Stimulated activated CD8-positive, alpha-beta memory T cell treated with anti-CD3 and anti-CD28 coated beads, Interleukin-12 subunit alpha, Interleukin-12 subunit beta, amount 100 ng/mL, for 24 hours (primary cell): Measurements from ENCODE around the gene AKT1.
A peak's percentile ranks its signal among the peaks of the same experiment; 100 is the strongest.
"Not testable (repeated sequence)": the region's sequence is repeated elsewhere in the genome, so short reads cannot be mapped to it uniquely, and the experiment has no call there.

ENCODE experiments used
- DNase-seq: peaks from one replicate; pipeline ENCODE4 v3.0.0-alpha.2; 2020; ENCODE audit errors: extremely low read depth

AKT1 gene

GRCh38 chr14:104794993-104795780, at the start of gene AKT1:
Gene AKT1, minus strand, starts transcription at chr14:104795748. Its CDS starts 3,105 bp downstream, at chr14:104792643.
- no peak for DNase-seq

GRCh38 chr14:104845033-104845666, 49.6 kb upstream of the AKT1 start:
- DNase-seq: no peak

- DNase-seq: no peak
Observed at GRCh38 chr14:104844306-104845032, 48.9 kb upstream of the AKT1 start.

- DNase-seq: no peak
Observed at GRCh38 chr14:104843442-104844305, 48.1 kb upstream of the AKT1 start.

GRCh38 chr14:104843006-104843405, 47.5 kb upstream of the AKT1 start:
- no peak for DNase-seq

- DNase-seq: no peak
Observed at GRCh38 chr14:104841730-104842129, 46.2 kb upstream of the AKT1 start.

DNA sequence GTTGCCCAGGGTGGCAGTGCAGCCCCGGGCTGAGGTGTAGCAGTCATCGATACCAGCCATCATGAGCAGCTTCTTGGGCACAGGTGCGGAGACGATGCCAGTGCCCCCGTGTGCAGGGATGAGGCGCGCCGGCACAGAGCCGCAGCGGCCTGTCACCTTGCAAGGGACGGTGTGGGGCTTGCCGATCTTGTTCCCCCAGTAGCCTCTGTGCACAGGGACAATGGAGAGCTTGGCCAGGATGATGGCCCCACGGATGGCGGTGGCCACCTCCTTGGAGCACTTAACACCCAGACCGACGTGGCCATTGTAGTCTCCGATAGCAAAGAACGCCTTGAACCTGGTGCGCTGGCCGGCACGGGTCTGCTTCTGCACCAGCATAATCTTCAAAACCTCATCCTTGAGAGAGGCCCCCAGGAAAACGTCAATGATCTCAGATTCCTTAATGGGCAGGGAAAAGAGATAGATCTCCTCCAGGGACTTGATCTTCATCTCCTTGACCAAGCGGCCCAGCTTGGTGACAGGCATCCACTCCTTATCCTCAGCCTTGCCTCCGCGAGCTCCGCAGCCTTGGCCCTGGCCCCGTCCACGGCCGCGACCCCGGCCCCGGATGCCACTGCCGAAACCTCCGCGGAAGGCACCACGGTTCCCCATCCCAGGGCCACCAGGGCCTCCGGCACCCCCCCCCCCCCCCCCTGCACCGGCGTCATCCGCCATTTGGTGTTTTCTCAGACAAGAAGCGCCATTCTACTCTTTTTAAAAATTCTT, 40.8 kb upstream of the AKT1 start:
- not testable (repeated sequence) for DNase-seq

DNA sequence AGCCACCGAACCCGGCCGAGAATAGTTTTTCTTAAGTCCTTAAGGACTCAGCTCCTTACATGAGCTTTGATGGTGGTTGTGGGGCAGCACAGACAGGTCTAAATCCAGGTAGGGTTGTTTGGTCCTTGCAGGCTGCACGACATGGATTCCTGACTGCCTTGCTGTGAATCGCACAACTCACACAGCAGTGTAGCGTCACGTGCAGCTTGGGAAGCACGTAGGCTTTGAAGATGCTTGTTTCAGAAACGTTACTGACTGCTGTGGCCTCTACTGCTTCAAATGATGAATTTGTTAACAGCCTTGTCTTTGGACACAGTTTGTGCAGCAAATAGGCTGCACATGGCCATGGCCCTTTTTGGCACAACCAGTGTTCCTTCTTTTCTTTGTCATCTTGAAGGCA, 35.2 kb upstream of the AKT1 start:
- no peak for DNase-seq

DNA sequence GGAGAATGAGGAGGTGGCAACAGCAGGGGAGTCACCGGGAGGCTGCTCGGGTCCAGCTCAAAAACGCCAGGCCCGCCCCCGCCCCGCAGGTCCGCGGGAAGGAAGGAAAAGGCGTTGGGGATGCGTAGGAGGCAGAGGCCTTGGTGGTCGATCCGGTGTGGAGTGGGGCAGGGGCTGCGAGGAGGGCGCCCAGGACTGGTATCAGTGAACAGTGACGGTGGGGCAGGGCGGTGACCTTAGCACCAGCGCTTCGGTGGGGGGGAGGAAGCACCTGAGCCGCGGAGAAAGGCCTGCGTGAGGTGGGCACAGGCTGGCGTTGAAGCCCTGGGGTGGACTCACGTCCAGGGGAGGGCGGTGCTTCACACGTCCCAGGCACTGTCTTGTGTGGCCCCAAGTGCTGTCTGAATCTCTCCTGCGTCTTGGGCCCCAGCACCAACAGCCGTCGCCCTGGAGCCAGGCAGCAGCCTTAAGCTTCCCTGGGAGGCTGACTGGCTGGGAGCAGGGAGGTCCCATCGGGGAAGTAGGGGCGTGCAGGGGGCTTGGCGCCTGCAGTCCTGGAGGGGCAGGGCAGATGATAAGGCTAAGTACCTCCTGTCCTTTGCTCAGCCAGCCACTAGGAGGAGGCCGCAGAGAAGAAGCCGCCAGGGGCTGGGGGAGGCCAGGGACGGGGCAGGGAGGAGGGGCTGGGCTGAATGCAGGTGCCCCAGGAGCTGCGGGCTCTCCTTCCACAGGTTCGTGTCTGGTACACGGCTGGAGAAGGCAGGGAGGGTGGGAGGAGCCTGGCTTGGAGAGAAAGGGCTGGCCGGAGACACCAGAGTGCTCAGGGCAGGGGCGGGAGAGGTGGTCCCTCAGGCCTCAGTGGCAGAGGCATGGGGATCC, 31.9 kb upstream of the AKT1 start:
- DNase-seq: no peak

GRCh38 chr14:104826861-104827176, 31.3 kb upstream of the AKT1 start:
- no peak for DNase-seq

DNA sequence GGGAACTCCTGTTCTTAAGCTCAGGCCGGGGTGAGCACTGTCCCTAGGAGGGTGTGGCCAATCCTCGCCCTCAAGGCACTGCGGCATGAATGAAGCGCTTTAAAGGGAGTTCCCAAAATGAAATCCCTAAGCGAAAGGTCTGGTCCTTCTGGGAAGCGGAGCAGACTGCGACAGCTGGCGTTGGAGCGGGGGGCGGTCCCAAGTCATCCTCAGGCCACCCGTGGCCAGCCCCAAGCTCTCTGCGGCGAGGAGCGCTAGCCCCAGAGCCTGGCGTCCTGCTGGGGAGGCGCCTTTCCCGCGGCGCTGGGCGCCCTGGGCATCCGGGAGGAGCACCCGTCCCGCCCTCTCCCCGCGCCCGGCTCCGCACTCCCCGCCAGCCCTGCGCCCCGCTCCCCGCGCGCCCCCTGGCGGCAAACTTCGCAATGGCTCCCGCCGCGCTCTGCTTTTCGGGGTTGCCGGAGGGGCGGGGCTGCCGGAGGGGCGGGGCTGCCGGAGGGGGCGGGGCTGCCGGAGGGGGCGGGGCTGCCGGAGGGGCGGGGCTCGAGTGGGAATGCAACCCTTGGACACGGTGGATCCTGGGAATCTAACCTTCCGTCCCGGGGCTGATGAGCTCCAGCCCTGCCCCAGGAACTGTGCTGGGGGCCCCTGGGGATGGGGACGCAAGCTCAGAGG, 30.8 kb upstream of the AKT1 start:
- peak; percentile 87 for DNase-seq

DNA sequence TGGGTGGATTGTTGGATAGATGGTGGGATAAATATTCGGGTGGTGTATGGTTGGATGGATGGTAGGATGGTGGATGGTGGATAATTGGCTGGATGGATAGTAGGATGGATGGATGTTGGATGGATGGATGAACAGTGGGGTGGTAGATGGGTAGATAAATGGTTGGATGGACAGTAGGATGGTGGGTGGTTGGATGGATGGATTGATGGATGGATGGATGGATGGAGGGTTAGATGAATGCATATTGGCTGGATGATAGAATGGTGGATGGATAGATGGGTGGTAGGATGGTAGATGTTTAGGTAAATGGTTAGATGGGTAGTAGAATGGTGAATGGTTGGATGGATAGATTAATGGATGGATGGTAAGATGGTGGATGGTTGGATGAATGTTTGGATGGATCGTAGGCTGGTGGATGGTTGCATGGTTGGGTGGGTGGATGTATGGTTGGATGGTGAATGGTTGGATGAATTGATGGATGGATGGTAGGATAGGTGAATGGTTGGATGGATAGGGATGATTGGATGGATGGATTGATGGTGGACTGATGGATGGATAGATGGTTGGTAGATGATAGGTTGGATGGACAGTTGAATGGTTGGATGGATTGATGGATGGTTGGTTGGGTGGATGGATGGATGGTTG, 28.9 kb upstream of the AKT1 start:
- no peak for DNase-seq

DNA sequence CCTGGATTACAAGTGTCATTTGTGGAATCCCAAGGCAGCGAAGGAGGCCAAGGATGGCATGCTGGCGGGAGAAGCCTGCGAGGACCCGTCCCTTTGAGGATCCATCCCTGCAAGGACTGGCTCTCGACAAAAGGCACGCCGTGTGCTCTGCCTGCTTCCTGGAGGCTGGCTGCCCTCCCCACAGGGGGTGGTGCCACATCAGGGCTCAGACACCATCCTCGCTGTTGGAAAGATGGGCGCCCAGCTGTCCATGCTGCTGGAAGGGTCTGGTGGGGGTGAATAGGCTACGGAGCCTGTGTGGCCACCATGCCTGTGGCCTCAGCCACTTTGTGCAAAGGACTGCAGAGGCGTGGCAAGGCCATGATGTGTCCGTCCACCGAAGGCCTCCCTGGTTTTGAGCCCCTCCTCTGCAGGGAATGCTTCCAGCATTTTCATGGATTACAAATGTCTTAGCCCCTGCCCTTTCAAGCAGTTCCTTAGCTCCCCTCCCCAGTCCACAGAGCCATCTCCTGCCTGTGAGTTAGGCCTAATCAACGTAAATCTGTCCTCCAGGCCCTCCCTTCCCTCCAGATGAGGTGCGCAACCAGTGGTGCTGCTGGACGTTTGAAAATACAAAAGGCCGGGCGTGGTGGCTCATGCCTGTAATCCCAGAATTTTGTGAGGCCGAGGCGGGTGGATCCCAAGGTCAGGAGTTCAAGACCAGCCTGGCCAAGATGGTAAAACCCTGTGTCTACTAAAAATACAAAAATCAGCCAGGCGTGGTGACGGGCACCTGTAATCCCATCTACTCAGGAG, 27.5 kb upstream of the AKT1 start:
- DNase-seq: no peak

DNA sequence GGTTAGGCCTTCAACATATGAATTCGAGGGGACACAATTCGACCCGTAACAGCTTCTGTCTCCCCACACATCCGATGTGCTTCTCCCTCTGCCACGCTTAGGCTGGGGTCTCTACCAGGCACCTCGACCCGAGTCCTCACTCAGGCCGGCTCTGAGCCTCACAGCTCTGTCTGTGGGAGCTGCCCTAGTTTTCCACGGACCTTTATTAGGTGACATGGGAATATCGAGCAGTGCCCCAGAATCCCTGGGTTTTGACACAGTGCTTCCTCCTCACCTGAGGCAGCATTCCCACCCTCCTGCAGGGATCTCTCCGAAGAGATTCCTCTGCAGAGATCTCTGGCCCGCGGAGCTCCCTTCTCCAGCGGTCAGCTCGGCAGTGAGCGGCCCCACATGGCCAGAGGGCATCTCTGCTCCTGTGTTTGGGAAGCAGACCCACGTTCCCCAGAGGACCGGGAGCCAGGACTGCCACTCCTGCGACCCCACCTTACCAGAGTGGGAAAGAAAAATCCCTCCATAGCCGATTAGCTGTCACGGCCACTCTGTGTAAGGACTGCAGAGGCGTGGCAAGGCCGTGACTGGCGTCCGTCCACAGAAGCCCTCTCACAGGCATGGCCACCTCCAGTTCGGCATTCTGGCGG, 26.5 kb upstream of the AKT1 start:
- no peak for DNase-seq

- DNase-seq: no peak
Observed at GRCh38 chr14:104821229-104821945, 25.8 kb upstream of the AKT1 start.

DNA sequence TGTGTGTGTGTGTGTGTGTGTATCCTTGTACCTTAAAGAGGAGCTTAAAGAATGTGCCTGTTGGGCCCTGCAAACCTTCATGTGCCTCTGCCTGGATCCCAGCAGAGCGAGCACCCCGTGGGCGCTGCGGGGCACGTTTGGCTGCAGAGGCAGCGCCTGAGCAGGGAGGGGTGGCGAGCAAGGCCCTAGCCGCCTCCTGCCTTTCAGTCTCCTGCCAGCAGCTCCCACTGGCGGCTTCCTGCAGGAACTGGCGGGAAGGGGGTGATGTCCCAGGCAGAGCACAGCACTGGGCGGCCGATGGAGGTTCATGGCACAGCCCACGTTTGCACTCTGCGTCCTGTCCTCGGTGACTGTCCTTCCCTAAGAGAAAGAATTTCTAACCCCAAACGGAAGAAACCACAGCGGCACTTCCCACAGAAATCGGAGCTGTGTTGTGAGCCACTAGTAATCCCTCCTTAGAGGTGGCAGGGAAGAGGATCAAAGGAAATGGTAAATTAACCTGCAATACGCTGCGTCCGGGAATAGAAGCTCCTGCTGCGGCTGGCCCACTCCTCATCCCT, 25.2 kb upstream of the AKT1 start:
- no peak for DNase-seq

DNA sequence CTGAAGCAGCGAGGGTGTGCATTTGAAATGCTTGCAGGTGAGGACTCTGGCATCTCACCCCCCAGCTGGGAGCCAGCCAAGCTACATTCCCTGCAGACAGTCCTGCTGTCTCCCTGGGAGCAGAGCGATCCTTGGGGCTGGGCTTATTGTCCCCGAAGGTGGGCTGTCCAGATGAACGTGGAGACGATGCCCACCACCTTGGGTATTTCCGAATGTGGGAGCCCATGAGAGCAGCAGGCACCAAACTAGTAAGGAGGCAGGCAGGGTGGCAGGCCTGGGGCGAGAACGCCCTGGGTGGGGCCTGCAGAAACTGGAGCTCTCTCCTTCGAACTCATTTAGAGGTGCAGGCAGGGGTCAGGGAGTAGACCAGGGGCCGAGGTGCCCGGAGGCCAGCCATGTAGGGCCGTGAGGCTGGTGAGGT, 23.8 kb upstream of the AKT1 start:
- DNase-seq: no peak
